GM19328 (cell line): Measurements from ENCODE around the gene PPIL4.
"Not testable (repeated sequence)": the region's sequence is repeated elsewhere in the genome, so short reads cannot be mapped to it uniquely, and the experiment has no call there.

ENCODE experiments used
- ATAC-seq: cut with Tn5 transposase; IDR thresholded peaks from one replicate; pipeline ENCODE4 v1.9.1; 2021; ENCODE audit warnings: mild to moderate bottlenecking, moderate library complexity; ENCODE audit not compliant: unreplicated experiment

PPIL4 gene

DNA sequence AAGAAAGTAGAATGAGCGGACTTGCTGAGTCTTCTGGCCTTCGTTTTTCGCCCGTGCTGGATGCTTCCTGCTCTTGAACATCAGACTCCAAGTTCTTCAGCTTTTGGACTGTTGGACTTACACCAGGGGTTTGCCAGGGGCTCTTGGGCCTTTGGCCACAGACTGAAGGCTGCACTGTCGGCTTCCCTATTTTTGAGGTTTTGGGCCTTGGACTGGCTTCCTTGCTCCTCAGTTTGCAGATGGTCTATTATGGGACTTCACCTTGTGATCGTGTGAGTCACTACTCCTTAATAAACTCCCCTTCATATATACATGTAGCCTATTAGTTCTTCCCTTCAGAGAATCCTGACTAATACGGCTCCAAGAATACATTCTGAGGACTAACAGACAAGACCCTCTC is 83.1 kb downstream of the PPIL4 start:
- not testable (repeated sequence) for ATAC-seq

- no peak for ATAC-seq
Observed at GRCh38 chr6:149461670-149462069, 84.2 kb downstream of the PPIL4 start.

DNA sequence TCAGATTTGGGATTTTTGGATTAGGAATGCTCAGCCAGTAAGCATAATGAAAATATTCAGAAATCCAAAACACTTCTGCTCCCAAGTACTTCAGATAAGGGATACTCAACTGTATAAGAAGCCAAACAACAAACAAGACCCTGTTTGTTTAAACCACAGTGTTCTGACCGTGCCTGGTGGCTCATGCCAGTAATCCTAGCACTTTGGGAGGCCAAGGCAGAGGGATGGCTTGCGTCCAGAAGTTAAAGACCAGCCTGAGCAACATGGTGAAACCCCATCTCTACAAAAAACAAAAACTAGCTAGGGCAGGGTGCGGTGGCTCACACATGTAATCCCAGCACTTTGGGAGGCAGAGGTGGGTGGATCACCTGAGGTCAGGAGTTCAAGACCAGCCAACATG is 85.6 kb downstream of the PPIL4 start:
- ATAC-seq: not testable (repeated sequence)

DNA sequence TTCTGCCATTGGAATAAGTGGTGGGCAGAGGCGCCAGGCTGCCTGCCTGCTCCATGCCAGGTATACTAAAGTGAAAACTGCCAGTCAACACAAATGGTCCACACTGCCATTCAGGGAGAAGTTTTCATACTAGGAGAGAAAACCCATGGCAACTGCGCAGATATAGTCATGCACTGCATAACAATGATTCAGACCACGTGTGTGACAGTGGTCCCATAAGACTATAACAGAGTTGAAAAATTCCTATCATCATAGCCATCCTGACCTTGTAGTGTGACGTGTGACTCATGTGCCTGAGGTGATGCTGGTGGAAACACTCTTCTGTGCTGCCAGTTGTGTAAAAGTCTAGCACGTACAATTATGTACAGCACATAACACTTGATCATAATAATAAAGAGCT is 86.1 kb downstream of the PPIL4 start:
- ATAC-seq: no peak

- no peak for ATAC-seq
Observed at GRCh38 chr6:149458806-149459205, 87.0 kb downstream of the PPIL4 start.

GRCh38 chr6:149458196-149458595 is 87.6 kb downstream of the PPIL4 start:
- no peak for ATAC-seq

GRCh38 chr6:149457316-149457884 is 88.4 kb downstream of the PPIL4 start:
- no peak for ATAC-seq

- no peak for ATAC-seq
Observed at GRCh38 chr6:149456311-149457021, 89.4 kb downstream of the PPIL4 start.

- ATAC-seq: no peak
Observed at GRCh38 chr6:149455031-149455732, 90.7 kb downstream of the PPIL4 start.
